GM12878 (cell line): Measurements from ENCODE around the gene MYOCD. TPM values are rescaled to one million over a fixed set of nuclear protein-coding genes. Genes with fewer than 3 reads are reported as not detected.

Source experiments
- ATAC-seq: fragments of 200-7000 bp; cut with Tn5 transposase; 3 replicates; pipeline ENCODE4 v1.9.1; 2020; ENCODE audit warnings: mild to moderate bottlenecking, moderate library complexity
- BruUV-seq: library from RNA; stranded (reverse); fragments of 400-500 nt; replicated peaks from 2 replicates; lab custom pipeline; 2021; lab: Mats Ljungman, UMichigan
- CTCF ChIA-PET: fragments of 300-600 bp; sonication (Branson Sonifier 250); formaldehyde crosslinking; extraction: SDS; loops from one replicate; lab custom pipeline; 2021; ENCODE audit warnings: inconsistent platforms; lab: Yijun Ruan, JAX
- POLR2A ChIA-PET: fragments of 350-600 bp; formaldehyde crosslinking; extraction: SDS; loops from one replicate; lab custom pipeline; 2021; ENCODE audit warnings: inconsistent platforms; lab: Charles Lee
- RAD21 ChIA-PET: fragments of 300-600 bp; sonication (Branson Sonifier 250); formaldehyde crosslinking; loops from one replicate; lab custom pipeline; 2023; ENCODE audit warnings: antibody characterized with exemption; ENCODE audit not compliant: unreplicated experiment; lab: Charles Lee
- SMC1A ChIA-PET: fragments of 300-600 bp; sonication (Branson Sonifier 250); formaldehyde crosslinking; loops from one replicate; lab custom pipeline; 2023; ENCODE audit not compliant: unreplicated experiment, uncharacterized antibody; lab: Charles Lee
- DNase-seq: peaks from one replicate; pipeline ENCODE4 v3.0.0-alpha.2; 2011; ENCODE audit warnings: low read depth, low spot score
- FAIRE-seq: peaks from 3 replicates; lab custom pipeline; 2011; peaks lifted over from hg19 to GRCh38; lab: Jason Lieb, UNC
- H2AFZ ChIP-seq: 2 replicates; pipeline ENCODE4 v1.6.0; 2011; ENCODE audit warnings: low read depth, low read length, control low read depth; ENCODE audit not compliant: control insufficient read depth
- H3K27ac ChIP-seq: 2 replicates; pipeline ENCODE4 v1.5.1; 2011; ENCODE audit warnings: control low read depth; ENCODE audit not compliant: control insufficient read depth, insufficient read depth
- H3K27me3 ChIP-seq, 2 experiments: replicated peaks in 1 of 2; 2 replicates each; pipeline versions ENCODE4 v1.6.0 to v1.6.1; 2011; ENCODE audit warnings: low read length in 1 of 2; ENCODE audit not compliant: control insufficient read depth in 2 of 2, insufficient read depth in 2 of 2
- H3K36me3 ChIP-seq, 2 experiments: 2 replicates each; pipeline ENCODE4 v1.5.1; 2011; ENCODE audit warnings: low read length in 1 of 2; ENCODE audit not compliant: control insufficient read depth in 2 of 2, insufficient read depth in 2 of 2
- H3K4me1 ChIP-seq: 2 replicates; pipeline ENCODE4 v1.6.1; 2011; ENCODE audit warnings: mild to moderate bottlenecking, low read length, moderate library complexity, mixed read lengths; ENCODE audit not compliant: control insufficient read depth, insufficient read depth
- H3K4me2 ChIP-seq: 2 replicates; pipeline ENCODE4 v1.6.0; 2011; ENCODE audit warnings: control low read depth; ENCODE audit not compliant: control insufficient read depth, insufficient read depth
- H3K4me3 ChIP-seq: fragments of 200-600 bp; sonication (generic); 2 replicates; pipeline ENCODE4 v1.5.1; 2016
- H3K79me2 ChIP-seq: 2 replicates; pipeline ENCODE4 v1.6.0; 2011; ENCODE audit warnings: low read length; ENCODE audit not compliant: control insufficient read depth, insufficient read depth
- H3K9ac ChIP-seq: 2 replicates; pipeline ENCODE4 v1.8.0; 2011; ENCODE audit warnings: low read length, control low read depth, mixed read lengths; ENCODE audit not compliant: control insufficient read depth, insufficient read depth
- H3K9me3 ChIP-seq: replicated peaks from 3 replicates; pipeline ENCODE4 v1.5.1; 2011; ENCODE audit warnings: mild to moderate bottlenecking, low read length; ENCODE audit not compliant: control insufficient read depth, insufficient read depth
- H4K20me1 ChIP-seq: 2 replicates; pipeline ENCODE4 v1.6.0; 2011; ENCODE audit not compliant: control insufficient read depth, insufficient read depth
- CHD1 ChIP-seq: IDR thresholded peaks from 2 replicates; pipeline ENCODE4 v1.6.1; 2012; ENCODE audit warnings: low read depth, low read length, improper control_type of control experiment
- ETV6 ChIP-seq, 2 experiments: fragments of 450-650 bp in 1 of 2; IDR thresholded peaks in 1 of 2; conservative IDR thresholded peaks in 1 of 2; 2 replicates each; pipeline ENCODE4 v1.6.1; 2014; ENCODE audit warnings: antibody characterized with exemption in 1 of 2, borderline replicate concordance in 1 of 2, low read depth in 1 of 2, mild to moderate bottlenecking in 1 of 2, moderate library complexity in 1 of 2
- FOS ChIP-seq: IDR thresholded peaks from 3 replicates; pipeline ENCODE4 v1.6.1; 2011; ENCODE audit warnings: borderline replicate concordance; ENCODE audit not compliant: insufficient read length; ENCODE audit errors: extremely low read depth
- FOXK2 ChIP-seq: fragments of 450-650 bp; IDR thresholded peaks from 2 replicates; pipeline ENCODE4 v1.6.1; 2017; ENCODE audit warnings: mild to moderate bottlenecking, moderate library complexity
- FOXM1 ChIP-seq: IDR thresholded peaks from 2 replicates; pipeline ENCODE4 v1.6.1; 2012; ENCODE audit warnings: low read depth, mild to moderate bottlenecking, inconsistent platforms, low read length, moderate library complexity
- IKZF2 ChIP-seq, 2 experiments: fragments of 450-650 bp; IDR thresholded peaks; 2 replicates each; pipeline ENCODE4 v1.6.1; 2017; ENCODE audit warnings: mild to moderate bottlenecking in 2 of 2, moderate library complexity in 2 of 2
- NR2C1 ChIP-seq: fragments of 450-650 bp; IDR thresholded peaks from 2 replicates; pipeline ENCODE4 v1.6.1; 2017; ENCODE audit warnings: antibody characterized with exemption, mild to moderate bottlenecking, moderate library complexity
- PAX5 ChIP-seq: IDR thresholded peaks from 2 replicates; pipeline ENCODE4 v1.6.1; 2011; ENCODE audit warnings: low read depth, low read length, borderline replicate concordance
- POU2F2 ChIP-seq: IDR thresholded peaks from 3 replicates; pipeline ENCODE4 v1.6.1; 2011; ENCODE audit warnings: low read depth, mild to moderate bottlenecking, low read length, borderline replicate concordance
- RCOR1 ChIP-seq: conservative IDR thresholded peaks from 2 replicates; pipeline ENCODE4 v1.6.1; 2012; ENCODE audit warnings: low read depth, low read length, improper control_type of control experiment
- SMAD5 ChIP-seq: IDR thresholded peaks from 2 replicates; pipeline ENCODE4 v1.6.1; 2016; ENCODE audit warnings: antibody characterized with exemption, low read depth
- STAT1 ChIP-seq: fragments of 450-650 bp; conservative IDR thresholded peaks from 2 replicates; pipeline ENCODE4 v1.6.1; 2014; ENCODE audit warnings: antibody characterized with exemption, mild to moderate bottlenecking
- WRNIP1 ChIP-seq: IDR thresholded peaks from 2 replicates; pipeline ENCODE4 v1.6.1; 2011; ENCODE audit warnings: low read depth, low read length, improper control_type of control experiment, borderline replicate concordance
- YY1 ChIP-seq: IDR thresholded peaks from 2 replicates; pipeline ENCODE4 v1.6.1; 2011; ENCODE audit warnings: low read depth, mild to moderate bottlenecking, low read length
- ZNF384 ChIP-seq: IDR thresholded peaks from 2 replicates; pipeline ENCODE4 v1.6.1; 2012; ENCODE audit warnings: low read depth, mild to moderate bottlenecking, low read length, improper control_type of control experiment, borderline replicate concordance
- WGBS: methylation state at CpG from one replicate; pipeline ENCODE4 v1.1.6; 2016; ENCODE audit warnings: low lambda C conversion rate; ENCODE audit not compliant: insufficient replicate concordance, insufficient coverage; ENCODE audit errors: missing lambda C conversion rate; 5-methylcytosine and 5-hydroxymethylcytosine counted together
- in situ Hi-C: fragments of 300-500 bp; cut with MboI; formaldehyde crosslinking; loops from 9 replicates; pipeline ENCODE4 v1.14.3; 2018; ENCODE audit warnings: mixed read lengths
- intact Hi-C: fragments of 100-400 bp; cut with micrococcal nuclease; formaldehyde crosslinking; loops from one replicate; pipeline ENCODE4 v1.14.2; 2022; ENCODE audit not compliant: unreplicated experiment
- polyA plus RNA-seq, 11 experiments: library from polyadenylated mRNA; depleted of rRNA in 4 of 11; unstranded in 6 of 11; stranded (reverse) in 5 of 11; fragments of >200 nt; fragmentation: Nextera tagmentation in 4 of 11; fragmentation: Illumina TruSeq in 1 of 11; extraction: Ambion mirVana in 4 of 11; extraction: Trizol in 1 of 11; gene quantifications; 1 replicate in 1 of 11; 2 replicates in 10 of 11; pipeline versions ENCODE4 v1.2.1 to v1.2.3, GENCODE V29; 2011 to 2016; ENCODE audit warnings: inconsistent platforms in 2 of 11, missing spikeins in 2 of 11, low read depth in 1 of 11
- total RNA-seq, 4 experiments: library from RNA; depleted of rRNA in 3 of 4; stranded (reverse); fragments of >200 nt in 3 of 4; fragmentation: Illumina TruSeq in 1 of 4; extraction: Trizol in 1 of 4; gene quantifications; 2 replicates each; pipeline versions ENCODE4 v1.2.1 to v1.2.3, GENCODE V29; 2013 to 2021
- TF ChIP-seq, protein P1 (sequence below): fragments of 450-650 bp; IDR thresholded peaks from 2 replicates; pipeline ENCODE4 v1.6.1; 2016; ENCODE audit warnings: mild to moderate bottlenecking, moderate library complexity, borderline replicate concordance
- TF ChIP-seq, protein P2 (sequence below): IDR thresholded peaks from 2 replicates; pipeline ENCODE4 v1.6.1; 2012; ENCODE audit warnings: low read depth, low read length, improper control_type of control experiment

Gene MYOCD
- total and polyA plus RNA-seq, 10 of the 15 experiments (the other 5 are each of a cell fraction or from before 2014, with no cell fraction given), result not detected

DNA sequence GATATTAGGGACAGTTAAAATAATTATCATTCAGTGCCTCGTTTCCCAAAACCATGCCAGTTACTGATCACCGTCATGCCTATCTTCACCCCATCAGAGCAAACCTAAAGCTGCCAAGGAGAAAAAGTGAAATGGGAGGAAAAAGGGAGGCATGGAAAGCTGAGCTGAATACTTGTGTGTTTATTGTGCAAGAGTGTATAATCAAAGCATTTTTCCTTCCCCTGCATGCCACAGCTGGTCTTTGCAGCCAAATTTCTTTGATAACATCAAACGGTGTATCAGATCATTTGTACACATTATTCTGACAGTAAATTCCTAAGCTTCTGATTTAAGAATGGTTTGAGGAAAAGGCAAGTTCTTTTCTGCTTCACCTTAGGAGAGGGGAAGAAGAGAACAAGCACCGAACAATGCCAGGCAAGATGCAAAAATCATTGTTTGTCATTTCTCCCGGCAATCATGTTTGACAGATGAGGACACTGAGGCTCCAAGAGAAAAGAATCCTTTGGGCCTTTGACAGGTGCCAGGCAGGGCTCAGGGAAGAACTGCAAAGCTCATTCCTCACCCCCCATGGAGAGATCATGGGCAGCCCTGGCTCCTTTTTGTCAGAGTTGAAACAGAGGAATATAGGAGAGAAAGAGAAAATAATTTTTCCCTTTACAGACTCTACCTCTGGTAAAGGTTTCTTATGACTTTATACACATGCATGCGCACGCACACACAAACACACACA is 72.2 kb downstream of the MYOCD start:
- TF ChIP-seq FOXK2 (no peak), ZNF384 (no peak), IKZF2 (IDR thresholded peaks at IDR 0.05) (no peak), STAT1 (no peak), SMAD5 (no peak), ETV6 (conservative IDR thresholded peaks at IDR 0.05 in 1 of 2, IDR thresholded peaks at IDR 0.05 in 1 of 2; ENCODE audit: borderline replicate concordance in 1 of 2, low read depth in 1 of 2) (no peak), RCOR1 (no peak), POU2F2 (no peak), WRNIP1 (no peak), PAX5 (no peak), YY1 (no peak), FOXM1 (no peak), NR2C1 (no peak), FOS (no peak), CHD1 (no peak)
- TF ChIP-seq, protein P1, sequence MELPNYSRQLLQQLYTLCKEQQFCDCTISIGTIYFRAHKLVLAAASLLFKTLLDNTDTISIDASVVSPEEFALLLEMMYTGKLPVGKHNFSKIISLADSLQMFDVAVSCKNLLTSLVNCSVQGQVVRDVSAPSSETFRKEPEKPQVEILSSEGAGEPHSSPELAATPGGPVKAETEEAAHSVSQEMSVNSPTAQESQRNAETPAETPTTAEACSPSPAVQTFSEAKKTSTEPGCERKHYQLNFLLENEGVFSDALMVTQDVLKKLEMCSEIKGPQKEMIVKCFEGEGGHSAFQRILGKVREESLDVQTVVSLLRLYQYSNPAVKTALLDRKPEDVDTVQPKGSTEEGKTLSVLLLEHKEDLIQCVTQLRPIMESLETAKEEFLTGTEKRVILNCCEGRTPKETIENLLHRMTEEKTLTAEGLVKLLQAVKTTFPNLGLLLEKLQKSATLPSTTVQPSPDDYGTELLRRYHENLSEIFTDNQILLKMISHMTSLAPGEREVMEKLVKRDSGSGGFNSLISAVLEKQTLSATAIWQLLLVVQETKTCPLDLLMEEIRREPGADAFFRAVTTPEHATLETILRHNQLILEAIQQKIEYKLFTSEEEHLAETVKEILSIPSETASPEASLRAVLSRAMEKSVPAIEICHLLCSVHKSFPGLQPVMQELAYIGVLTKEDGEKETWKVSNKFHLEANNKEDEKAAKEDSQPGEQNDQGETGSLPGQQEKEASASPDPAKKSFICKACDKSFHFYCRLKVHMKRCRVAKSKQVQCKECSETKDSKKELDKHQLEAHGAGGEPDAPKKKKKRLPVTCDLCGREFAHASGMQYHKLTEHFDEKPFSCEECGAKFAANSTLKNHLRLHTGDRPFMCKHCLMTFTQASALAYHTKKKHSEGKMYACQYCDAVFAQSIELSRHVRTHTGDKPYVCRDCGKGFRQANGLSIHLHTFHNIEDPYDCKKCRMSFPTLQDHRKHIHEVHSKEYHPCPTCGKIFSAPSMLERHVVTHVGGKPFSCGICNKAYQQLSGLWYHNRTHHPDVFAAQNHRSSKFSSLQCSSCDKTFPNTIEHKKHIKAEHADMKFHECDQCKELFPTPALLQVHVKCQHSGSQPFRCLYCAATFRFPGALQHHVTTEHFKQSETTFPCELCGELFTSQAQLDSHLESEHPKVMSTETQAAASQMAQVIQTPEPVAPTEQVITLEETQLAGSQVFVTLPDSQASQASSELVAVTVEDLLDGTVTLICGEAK, result no peak
- TF ChIP-seq, protein P2, sequence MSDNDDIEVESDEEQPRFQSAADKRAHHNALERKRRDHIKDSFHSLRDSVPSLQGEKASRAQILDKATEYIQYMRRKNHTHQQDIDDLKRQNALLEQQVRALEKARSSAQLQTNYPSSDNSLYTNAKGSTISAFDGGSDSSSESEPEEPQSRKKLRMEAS, result no peak

More for the DNA sequence above, 72.2 kb downstream of the MYOCD start:
- 42% methylated on average over 7 of the region's 7 CpGs for WGBS
- Histone ChIP-seq H3K27ac (no peak overlapping the region), H3K4me3 (no peak overlapping the region), H3K9ac (no peak overlapping the region), H2AFZ (no peak overlapping the region), H3K79me2 (no peaks in the 10 kb centered on the region), H4K20me1 (no peaks in the 10 kb centered on the region), H3K4me2 (no peak overlapping the region), H3K9me3 (no peaks in the 10 kb centered on the region), H3K27me3 (no peaks in the 10 kb centered on the region), H3K4me1 (no peaks in the 10 kb centered on the region), H3K36me3 (no peaks in the 10 kb centered on the region)
- in situ Hi-C loops, result no loop called here
- DNase-seq (no peak), FAIRE-seq (no peak), ATAC-seq (no peak)
- ChIA-PET RAD21 (no interaction called here), SMC1A (no interaction called here), POLR2A (no interaction called here), CTCF (interaction anchor here (0.5 kb wide), 1 partner anchor 295 kb away, joined by 3 read pairs; no protein-coding TSS in a partner anchor)
- intact Hi-C loops, result no loop called here
- BruUV-seq, result no TSS peak
